Measurements from ENCODE around the gene KCNE4.

The KCNE4 gene

GRCh38 chr2:223041527-223042109, 10.4 kb upstream of the KCNE4 start:
- no peak for DNase-seq

GRCh38 chr2:223042284-223042683, 9.7 kb upstream of the KCNE4 start:
- no peak for DNase-seq

DNA sequence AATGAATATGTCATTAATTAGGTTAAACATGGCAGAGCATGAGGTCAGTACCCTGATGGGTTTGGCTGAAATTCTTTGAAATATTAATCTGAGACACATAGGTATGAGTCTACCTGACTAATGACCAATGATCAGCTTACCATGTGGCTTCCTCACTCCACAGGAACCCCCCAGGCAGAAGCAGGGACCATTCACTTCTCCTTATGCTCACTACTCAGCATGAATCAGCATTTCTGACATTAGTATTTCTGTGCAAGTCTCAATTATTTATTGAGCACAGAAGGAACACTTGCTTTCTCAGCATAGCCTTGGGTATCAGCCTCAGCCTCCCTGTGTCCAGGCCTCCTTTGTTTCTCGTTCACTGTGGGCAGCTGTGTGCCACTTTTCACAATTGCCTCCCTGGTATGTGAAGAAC, 9.3 kb upstream of the KCNE4 start:
- DNase-seq, result no peak

DNA sequence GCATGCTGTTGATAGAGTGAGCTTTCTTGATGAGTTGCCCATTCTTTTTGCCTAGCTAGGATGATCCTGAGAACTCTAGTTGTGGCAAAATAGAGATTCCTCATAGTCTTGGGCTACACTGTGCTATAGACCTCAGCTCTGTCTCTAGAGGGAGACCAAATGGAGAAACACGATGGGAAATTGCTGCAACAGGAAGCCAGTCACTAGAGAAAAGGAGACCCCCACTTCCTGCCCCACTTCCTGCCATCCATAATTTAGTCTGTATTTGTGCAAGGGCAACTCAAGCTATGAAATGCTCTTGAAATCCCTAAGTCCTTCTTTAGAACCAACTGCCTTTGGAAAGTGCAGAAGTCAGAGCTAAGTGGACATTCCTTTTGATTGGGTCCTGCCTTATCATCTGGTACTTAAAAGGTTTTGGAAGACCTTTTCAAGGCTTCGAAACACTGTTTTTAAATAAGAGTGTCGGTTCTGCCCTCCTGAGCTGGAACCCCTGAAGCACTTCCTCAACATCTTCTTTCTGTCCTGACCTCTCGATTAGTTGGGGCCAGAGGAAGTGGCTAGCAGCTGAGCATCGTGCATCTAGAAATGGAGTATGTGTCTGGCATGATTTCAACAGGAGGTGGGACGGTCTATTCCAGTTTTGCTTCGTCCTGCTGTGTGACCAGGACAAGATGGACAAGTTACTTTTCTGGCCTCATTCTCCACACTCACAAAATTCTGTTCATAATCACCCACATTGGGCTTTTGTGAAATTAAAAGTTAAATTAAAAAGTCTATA, 8.6 kb upstream of the KCNE4 start:
- no peak for DNase-seq

GRCh38 chr2:223044092-223044836, 7.7 kb upstream of the KCNE4 start:
- no peak for DNase-seq

DNA sequence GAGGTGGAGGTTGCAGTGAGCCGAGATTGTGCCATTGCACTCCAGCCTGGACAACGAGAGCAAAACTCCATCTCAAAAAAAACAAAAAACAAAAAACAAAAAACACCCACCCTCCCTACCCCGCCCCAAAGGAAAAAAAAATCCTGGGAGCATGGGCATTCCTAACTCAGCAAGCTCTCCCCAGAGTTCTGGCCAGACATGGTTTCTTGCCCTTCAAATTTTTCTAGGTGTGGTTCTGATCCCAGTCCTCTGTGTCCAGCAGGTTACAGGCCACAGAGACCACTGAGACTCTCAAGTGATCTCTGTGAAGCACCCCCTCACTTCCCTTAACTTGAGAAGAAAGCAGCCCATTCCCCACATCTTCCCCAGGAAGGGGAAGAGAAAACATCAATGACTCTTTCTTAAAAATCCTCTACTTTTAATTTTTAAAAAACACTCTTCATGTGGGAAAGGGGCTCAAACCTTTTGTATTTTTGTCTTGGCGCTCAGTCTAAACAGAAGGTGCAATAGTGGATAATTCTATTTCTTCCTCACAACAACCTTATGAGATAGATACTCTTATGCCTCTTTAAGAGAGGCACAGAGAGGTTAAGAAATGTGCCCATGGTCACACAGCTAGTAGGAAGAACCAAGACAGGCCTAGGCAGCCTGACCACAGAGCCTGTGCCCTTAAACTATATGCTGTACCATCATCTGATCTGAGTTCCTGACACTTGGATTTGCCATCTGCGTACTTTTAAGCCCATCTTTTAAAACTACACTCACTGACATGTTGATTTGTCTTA, 6.9 kb upstream of the KCNE4 start:
- no peak for DNase-seq

- no peak for DNase-seq
These were observed 5.4 kb upstream of the KCNE4 start for GRCh38 chr2:223046470-223047040.

GRCh38 chr2:223047260-223047761, 4.7 kb upstream of the KCNE4 start:
- no peak for DNase-seq

DNA sequence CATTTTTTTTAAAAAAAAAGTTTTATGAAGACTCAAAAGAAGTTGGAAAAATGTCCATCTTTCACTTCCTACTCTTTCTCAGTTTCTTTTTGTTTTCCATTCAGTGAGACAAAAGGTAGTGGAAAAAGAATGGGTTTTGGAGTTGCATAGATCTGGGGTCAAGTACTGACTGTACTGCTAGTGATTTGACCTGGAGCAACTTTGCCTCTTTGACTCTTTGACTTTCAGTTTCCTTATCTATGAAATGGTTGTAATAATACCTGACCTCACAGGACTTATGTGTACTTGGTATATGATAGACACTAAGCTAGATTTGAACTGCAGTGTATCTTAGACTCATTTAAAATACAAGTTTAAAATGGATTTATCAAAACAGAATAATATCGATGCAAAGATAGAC, 3.5 kb upstream of the KCNE4 start:
- no peak for DNase-seq

DNA sequence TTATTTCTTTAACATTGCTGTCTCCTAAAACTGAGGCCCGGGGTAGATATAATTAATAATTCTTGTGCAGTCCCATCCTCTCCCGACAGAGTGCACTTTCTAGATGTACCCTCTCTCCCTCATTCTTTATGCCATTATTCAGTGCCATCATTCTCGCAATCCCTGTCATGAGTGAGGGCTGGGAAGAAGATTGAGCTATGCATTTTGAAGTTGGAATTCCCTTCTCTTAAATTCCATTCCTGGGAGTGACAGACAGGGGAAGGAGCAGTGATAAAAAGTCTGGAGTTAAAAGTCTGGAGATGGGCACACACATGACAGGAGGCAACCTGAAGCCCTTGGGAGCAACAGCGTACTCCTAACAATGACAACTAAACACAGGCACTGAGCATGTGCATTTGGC, 2.6 kb upstream of the KCNE4 start:
- DNase-seq, result no peak

GRCh38 chr2:223050188-223050587, 1.8 kb upstream of the KCNE4 start:
- no peak for DNase-seq

- DNase-seq, result no peak
These were observed 988 bp upstream of the KCNE4 start for GRCh38 chr2:223050900-223051504.

- DNase-seq, result no peak
These were observed 826 bp downstream of the KCNE4 start for GRCh38 chr2:223052548-223053483.

DNA sequence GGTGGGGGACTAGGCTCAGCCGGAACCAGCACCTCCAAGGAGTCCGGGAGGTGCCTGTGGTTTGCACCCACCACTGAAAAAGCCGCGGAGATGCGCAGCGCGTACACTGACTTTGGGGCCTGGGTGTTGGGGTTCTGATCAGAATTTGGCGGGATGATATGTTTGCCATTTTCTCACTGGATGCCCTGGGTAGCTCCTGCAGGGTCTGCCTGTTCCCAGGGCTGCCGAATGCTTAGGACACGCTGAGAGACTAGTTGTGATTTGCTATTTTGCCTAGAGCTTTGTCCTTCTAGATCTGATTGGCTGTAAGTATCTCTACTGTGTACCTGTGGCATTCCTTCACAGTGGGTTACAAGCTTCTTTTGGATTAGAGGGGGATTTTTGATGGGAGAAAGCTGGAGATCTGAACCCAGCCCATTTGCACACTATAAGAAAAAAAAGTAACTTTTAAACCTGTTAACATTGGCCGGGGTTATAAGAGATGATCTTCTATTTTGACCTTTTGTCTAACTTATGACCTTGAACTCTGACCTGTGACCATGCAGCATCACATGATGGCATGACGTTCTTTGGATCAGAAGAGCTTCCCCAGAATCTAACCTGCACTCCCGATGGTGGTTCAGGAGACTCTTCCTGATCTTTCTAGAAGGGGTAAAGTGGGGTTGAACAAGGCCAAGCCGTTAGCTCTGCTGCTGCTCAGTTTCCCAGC, 1.6 kb downstream of the KCNE4 start:
- no peak for DNase-seq

GRCh38 chr2:223054193-223054781, 2.3 kb downstream of the KCNE4 start:
- DNase-seq, result no peak

GRCh38 chr2:223055140-223055539, 3.1 kb downstream of the KCNE4 start:
- DNase-seq, result no peak

DNA sequence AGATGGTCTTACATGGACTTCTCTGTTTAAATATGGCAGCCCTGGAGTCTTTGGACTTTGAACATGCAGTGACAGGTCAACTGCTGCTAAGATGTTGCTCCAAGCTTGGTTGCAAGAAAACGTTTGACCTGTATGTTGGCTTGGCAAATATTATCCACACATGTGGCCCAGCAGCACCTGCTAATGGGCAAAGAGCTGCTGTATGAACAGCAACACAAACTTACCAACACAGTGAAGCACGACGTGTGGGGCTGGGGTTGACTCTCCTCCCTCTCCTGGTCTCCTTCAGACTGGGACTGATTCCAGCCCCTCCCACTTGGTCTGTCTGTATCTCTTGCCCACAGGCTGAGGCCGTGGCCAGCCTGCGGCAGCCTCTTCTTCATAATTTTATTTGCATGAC, 3.8 kb downstream of the KCNE4 start:
- no peak for DNase-seq

DNA sequence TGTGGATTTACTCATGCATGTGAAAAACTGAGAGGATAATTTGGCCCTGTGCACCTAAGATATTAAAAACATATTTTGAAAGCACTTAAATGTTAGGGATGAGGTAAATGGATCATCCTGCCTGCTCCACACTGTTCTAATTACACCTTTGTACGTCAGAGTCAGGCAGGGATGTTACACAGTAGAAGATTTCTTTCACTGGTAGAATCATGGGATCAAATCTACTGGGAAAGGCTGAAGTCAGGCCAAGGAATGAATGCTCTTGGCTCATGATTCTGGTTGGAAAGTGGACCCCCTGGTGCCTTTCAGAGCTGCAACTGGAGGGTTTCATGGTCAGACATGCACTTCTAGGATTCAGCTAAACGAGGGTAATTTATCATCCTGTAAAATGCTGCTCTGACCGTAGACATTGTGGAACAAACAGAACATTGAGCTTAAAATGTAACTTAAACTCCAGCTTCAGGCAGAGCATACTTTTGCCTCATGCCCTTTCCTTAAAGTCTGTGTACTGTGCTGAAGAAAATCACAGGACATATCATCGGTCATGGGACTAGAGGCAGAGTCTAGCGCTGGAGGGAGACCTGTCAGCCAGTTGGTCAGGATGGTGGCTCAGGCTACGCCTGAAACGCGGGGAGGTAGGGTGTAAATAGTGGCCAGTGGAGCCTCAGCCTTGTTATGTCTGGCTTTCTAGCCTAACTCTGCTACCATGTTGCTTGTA, 4.9 kb downstream of the KCNE4 start:
- no peak for DNase-seq

DNA sequence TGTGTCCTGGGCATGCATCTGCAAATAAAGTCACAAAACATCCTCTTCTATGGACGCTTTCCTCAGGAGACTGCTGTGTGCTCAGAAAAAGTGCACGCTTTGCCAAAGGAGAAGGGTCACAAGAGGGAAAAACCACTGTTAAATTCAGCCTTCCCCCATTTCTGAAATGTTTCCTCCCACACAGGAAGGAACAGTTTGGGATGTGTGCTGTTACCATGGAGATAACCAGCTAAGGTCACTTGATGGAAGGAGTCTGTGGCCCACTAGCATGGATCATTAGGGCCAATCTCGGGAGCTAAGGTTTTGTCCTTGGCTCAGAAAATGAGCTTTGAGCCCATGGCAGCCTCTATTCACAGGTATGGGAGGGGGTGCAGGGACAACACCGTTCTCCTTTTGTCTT, 5.6 kb downstream of the KCNE4 start:
- no peak for DNase-seq
